GM12873 (cell line): Measurements from ENCODE around the gene SCAPER.

ENCODE experiments used
- TF ChIP-seq, protein P1 (sequence below): IDR thresholded peaks from 2 replicates; pipeline ENCODE4 v1.5.1; 2012; ENCODE audit warnings: low read depth, mild to moderate bottlenecking, moderate library complexity, low read length, control low read depth; ENCODE audit not compliant: insufficient read depth; ENCODE audit errors: missing control alignments

SCAPER gene

DNA sequence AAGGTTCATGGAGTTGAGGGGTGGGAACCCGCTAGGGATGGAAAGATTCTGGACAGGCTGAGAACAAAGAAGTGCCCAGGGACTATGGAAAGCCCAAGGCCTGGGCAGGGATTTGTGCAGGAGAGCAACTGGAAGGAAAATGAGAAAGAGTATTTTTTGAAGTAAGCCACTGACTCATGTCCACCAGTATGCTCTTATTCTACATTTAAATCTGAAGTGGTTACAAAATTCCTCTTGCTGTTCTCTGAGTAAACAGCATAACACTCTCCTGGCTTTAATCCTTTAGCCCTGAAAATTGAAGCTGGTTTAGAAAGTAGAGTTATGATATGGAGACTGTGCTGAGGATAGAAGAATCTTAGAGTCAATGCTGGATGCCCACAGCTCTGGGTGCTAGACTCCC is 403.4 kb downstream of the SCAPER start:
- TF ChIP-seq, protein P1, sequence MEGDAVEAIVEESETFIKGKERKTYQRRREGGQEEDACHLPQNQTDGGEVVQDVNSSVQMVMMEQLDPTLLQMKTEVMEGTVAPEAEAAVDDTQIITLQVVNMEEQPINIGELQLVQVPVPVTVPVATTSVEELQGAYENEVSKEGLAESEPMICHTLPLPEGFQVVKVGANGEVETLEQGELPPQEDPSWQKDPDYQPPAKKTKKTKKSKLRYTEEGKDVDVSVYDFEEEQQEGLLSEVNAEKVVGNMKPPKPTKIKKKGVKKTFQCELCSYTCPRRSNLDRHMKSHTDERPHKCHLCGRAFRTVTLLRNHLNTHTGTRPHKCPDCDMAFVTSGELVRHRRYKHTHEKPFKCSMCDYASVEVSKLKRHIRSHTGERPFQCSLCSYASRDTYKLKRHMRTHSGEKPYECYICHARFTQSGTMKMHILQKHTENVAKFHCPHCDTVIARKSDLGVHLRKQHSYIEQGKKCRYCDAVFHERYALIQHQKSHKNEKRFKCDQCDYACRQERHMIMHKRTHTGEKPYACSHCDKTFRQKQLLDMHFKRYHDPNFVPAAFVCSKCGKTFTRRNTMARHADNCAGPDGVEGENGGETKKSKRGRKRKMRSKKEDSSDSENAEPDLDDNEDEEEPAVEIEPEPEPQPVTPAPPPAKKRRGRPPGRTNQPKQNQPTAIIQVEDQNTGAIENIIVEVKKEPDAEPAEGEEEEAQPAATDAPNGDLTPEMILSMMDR, result no peak

DNA sequence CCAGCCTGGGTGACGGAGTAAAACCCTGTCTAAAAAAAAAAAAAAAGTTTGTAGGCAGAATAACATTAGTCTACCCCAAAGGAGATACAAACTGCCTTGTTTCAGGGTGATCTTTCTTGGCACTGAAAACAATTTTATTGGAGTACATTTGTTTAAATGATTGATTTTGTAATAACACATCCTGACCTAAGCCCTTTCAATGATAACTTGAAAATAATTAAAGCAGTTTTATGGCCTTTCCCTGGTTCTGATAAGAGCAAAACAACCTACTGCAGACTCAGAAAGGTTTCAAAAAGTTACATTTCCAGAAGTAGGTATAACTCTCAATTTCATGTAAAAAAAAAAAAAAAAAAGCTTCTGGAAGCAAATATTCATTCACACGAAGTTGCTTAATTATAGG is 404.1 kb downstream of the SCAPER start:
- TF ChIP-seq, protein P1, result no peak

DNA sequence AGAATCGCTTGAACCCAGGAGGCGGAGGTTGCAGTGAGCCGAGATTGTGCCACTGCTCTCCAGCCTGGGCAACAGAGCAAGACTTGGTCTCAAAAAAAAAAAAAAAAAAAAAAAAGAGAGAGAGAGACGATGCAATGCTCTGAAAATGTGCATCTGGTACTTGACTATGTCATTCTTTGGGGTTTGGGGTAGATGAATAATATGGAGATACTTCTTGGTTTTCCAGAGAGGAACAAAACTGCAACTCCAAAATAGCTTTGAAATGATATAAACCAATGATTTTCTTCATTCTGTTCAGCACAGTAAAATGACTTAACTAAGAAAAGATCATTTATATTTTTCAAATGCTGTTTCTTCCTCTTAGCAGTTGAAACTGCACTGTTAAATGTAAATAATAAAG is 409.7 kb downstream of the SCAPER start:
- TF ChIP-seq, protein P1, result no peak

DNA sequence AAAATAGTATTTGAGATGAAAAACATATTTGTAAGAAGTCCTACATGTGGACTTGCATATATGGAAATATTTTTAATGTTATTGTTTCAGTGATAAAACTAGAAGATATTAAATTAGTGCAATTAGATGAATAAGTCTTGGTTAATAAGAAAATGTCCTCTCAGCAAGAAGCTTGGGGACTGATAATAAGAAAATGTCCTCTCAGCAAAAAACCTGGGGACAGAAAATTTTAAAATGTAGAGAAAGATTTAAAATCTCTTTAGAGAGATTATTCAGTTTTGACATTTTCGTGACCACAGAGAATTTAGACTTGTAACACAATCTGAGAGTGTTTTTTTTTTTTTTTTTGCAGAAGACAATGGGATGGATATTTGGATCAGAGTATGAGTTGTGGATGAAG is 412.6 kb downstream of the SCAPER start:
- TF ChIP-seq, protein P1, result no peak

DNA sequence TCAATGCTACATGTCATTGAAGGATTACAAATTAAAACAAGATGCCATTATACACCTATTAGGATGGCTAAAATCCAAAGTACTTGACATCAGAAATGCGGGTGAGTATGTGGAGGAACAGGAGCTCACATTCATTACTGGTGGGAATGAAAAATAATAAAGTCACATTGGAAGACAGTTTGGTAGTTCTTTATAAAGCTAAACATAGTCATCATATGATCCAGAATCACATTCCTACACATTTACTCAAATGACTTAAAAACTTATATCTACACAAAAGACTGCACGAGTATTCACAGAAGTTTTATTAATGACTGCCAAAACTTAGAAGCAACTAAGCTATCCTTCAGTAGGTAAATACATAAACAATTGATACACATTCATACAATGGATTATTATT is 421.4 kb downstream of the SCAPER start:
- TF ChIP-seq, protein P1, result no peak

DNA sequence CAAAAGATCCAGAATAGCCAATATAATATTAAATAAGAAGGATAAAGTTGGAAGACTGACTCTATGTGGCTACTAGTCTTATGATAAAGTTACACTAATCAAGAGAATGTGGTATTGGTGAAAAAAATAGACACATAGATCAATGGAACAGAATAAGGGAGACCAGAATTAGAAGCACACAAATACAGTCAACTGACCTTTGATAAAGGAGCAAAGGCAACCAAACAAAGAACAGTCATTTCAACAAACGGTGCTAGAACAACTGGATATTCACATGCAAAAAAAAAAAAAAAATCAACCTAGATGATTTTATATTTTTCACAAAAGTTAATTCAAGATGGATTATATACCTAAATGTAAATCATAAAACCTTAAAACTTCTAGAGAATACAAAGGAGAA is 422.1 kb downstream of the SCAPER start:
- TF ChIP-seq, protein P1, result no peak

DNA sequence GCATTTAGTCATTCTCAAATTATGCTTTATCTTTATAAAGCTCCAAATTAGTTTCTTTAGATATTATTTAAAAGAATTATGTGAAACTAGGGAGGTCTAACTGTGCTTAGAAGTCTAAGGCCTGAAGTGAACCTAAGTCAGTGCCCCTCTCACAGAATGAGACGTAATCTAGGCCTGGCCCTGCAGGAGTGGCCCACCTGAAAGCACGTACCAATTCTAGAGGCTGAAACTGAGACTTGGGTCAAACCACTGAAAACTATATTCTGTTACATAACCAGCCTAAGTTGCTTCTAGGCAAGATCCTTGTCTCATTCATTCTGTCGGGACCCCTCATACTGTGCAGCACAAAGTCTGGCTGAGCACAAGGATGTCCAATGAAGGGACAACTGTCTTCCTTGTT is 424.9 kb downstream of the SCAPER start:
- TF ChIP-seq, protein P1, result no peak
